SK-N-MC (cell line): ENCODE data around the gene UNC13B.

Source experiments
- EZH2 ChIP-seq: fragments of 200-600 bp; sonication (generic); IDR thresholded peaks from one replicate; pipeline ENCODE4 v1.6.1; 2017; ENCODE audit warnings: antibody characterized with exemption
- POLR2AphosphoS5 ChIP-seq: IDR thresholded peaks from 2 replicates; pipeline ENCODE4 v1.6.1; 2012; ENCODE audit warnings: mild to moderate bottlenecking, low read depth, low read length, borderline replicate concordance

DNA sequence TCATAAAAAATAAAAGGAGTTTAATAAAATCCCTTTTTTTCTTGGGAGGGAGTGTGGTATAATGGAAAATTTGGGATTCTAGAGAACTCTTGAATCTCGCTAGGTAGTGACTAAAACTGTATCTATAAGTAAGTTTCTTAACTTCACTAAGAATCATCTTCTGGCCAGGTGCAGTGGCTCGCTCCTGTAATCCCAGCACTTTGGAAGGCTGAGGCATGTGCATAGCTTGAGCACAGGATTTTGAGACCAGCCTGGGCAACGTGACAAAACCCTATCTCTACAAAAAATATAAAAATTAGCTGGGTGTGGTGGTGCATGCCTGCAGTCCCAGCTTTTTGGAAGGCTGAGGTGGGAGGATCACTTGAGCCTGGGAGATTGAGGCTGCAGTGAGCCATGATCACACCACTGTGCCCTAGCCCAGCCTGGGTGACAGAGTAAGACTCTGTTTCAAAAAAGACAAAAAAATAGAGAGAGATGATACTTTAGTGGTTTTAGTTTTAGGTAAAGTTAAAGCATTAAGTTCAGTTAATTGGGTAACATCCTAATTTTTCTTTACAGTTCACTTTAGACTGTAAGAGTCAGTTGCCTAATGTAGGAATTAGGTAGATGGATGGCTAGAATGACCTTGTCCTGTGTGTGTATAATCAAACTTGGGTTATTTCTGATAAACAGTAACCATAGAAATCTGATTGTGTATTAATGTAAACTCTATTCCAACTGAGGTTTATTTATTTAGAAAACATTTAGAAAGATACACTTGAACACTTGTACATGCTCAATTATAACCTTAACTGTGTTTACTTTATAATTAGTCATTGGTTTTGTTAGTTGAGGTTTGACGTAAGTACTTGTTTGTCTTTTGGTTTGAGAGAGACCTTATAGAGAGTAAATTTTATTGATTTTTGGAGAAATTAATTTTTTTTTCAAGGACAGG, 17.8 kb downstream of the UNC13B start:
- no peak for TF ChIP-seq EZH2
- no peak for TF ChIP-seq POLR2AphosphoS5
